ENCODE results near the gene GPC6.

The GPC6 gene

GRCh38 chr13:93721483-93721882 is 494.9 kb downstream of the GPC6 start:
- Histone ChIP-seq H3K36me3 (replicated peaks; ENCODE audit: low read depth, low read length) (no peaks in the 10 kb centered on the region), H3K9ac (ENCODE audit: low read length) (no peak overlapping the region), H3K9me3 (ENCODE audit: insufficient read depth, low read length) (no peaks in the 10 kb centered on the region), H3K4me1 (ENCODE audit: low read length) (no peaks in the 10 kb centered on the region), H3K27ac (ENCODE audit: low read length) (no peak overlapping the region), H3K79me2 (ENCODE audit: low read length) (no peaks in the 10 kb centered on the region), H3K27me3 (ENCODE audit: low read depth, low read length) (no peaks in the 10 kb centered on the region), H2AFZ (ENCODE audit: low read depth, low read length) (no peak overlapping the region), H3K4me3 (ENCODE audit: low read length) (no peak overlapping the region), H3K4me2 (ENCODE audit: low read length) (no peak overlapping the region), H4K20me1 (ENCODE audit: insufficient read depth, low read length) (no peaks in the 10 kb centered on the region)
- TF ChIP-seq EZH2phosphoT487 (IDR thresholded peaks at IDR 0.05; ENCODE audit: low read depth) (no peak), CTCF (IDR thresholded peaks at IDR 0.05; ENCODE audit: low read depth, low read length) (no peak)

DNA sequence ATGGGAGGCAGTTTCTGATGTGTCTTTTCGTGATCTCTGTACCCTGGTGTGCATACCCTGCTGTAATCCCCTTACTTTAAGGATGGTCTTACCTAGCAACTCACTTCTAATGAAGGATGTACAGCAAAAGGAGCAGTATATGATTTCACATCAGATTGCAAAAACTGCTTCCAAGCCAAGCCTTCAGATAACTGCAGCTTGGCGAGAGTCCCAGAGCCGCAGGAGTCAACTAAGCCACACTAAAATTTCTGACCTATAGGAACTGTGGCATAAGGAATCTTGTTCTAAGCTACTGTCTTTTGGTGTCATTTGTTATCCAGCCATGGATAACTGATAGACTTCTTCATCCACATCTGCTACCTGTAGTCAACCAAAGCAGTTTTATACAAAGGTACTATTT is 496.7 kb downstream of the GPC6 start:
- Histone ChIP-seq H3K9me3 (ENCODE audit: insufficient read depth, low read length) (no peaks in the 10 kb centered on the region), H3K27me3 (ENCODE audit: low read depth, low read length) (no peaks in the 10 kb centered on the region), H4K20me1 (ENCODE audit: insufficient read depth, low read length) (no peaks in the 10 kb centered on the region), H3K4me3 (ENCODE audit: low read length) (no peak overlapping the region), H2AFZ (ENCODE audit: low read depth, low read length) (no peak overlapping the region), H3K36me3 (replicated peaks; ENCODE audit: low read depth, low read length) (no peaks in the 10 kb centered on the region), H3K4me2 (ENCODE audit: low read length) (no peak overlapping the region), H3K79me2 (ENCODE audit: low read length) (no peaks in the 10 kb centered on the region), H3K4me1 (ENCODE audit: low read length) (no peaks in the 10 kb centered on the region), H3K27ac (ENCODE audit: low read length) (no peak overlapping the region), H3K9ac (ENCODE audit: low read length) (no peak overlapping the region)
- TF ChIP-seq EZH2phosphoT487 (IDR thresholded peaks at IDR 0.05; ENCODE audit: low read depth) (no peak), CTCF (IDR thresholded peaks at IDR 0.05; ENCODE audit: low read depth, low read length) (no peak)

DNA sequence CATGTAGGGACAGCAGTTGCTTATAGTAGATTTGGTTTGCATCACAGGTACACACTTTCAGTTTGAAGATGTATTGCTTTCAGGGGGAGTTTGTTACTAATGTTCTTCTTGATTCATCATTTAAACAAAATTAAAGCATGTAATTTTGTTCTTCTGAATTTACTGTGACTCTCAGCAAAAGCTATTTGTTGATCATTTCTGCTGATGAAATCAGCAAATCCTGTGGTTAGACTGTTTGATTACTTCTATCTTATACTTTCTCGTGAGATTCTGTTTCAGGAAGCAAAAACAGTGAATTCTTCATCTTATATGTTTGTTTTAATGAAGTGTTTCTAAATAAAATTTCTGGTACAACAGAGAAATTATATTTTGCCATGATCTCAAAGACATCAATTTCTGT is 497.6 kb downstream of the GPC6 start:
- Histone ChIP-seq H3K79me2 (ENCODE audit: low read length) (no peaks in the 10 kb centered on the region), H3K9ac (ENCODE audit: low read length) (no peak overlapping the region), H3K36me3 (replicated peaks; ENCODE audit: low read depth, low read length) (no peaks in the 10 kb centered on the region), H3K27ac (ENCODE audit: low read length) (no peak overlapping the region), H3K4me3 (ENCODE audit: low read length) (no peak overlapping the region), H3K4me2 (ENCODE audit: low read length) (no peak overlapping the region), H2AFZ (ENCODE audit: low read depth, low read length) (no peak overlapping the region), H3K4me1 (ENCODE audit: low read length) (no peaks in the 10 kb centered on the region), H4K20me1 (ENCODE audit: insufficient read depth, low read length) (no peaks in the 10 kb centered on the region), H3K9me3 (ENCODE audit: insufficient read depth, low read length) (no peaks in the 10 kb centered on the region), H3K27me3 (ENCODE audit: low read depth, low read length) (no peaks in the 10 kb centered on the region)
- no peak for TF ChIP-seq CTCF (IDR thresholded peaks at IDR 0.05; ENCODE audit: low read depth, low read length)
- TF ChIP-seq EZH2phosphoT487 (IDR thresholded peaks at IDR 0.05; ENCODE audit: low read depth), result no peak

DNA sequence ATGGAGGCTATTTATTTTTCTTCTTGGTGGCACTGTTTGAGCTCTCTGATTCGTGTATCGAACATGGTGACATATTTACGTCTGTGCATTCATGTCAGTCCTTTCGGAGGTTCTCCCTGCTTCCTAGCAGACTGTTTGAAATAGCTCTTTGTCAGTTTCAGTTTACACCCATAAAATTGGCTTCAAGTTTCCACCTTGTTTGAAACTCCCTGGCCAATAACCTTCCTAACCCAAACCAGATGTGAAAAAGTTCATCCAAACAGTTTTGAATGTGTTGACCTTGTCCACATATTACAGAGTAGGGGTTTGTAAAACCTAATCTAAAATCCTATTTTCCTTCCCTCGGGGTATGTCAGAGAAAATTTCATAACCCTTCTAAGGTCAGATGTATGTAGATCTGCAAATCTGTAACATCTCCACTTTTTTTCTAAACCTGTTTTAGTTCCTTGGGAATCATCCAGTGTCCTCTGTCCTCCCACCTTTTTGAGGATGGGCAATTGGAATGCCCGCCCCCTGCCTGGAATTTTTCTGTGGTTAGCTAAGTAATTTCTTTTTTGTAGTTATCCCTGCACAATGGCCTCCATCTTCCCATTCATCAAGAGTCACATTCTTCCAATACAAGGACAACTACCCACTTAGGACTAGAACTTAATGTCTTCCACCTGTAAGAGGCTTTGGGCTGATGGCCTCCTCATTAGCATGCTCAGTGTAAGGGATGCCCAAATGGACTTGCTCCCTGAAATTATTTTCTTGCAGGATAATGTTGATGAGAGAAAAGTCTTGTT is 499.8 kb downstream of the GPC6 start:
- no peaks in the 10 kb centered on the region for H3K4me1 ChIP-seq (ENCODE audit: low read length)
- TF ChIP-seq EZH2phosphoT487 (IDR thresholded peaks at IDR 0.05; ENCODE audit: low read depth), result no peak
- no peak for TF ChIP-seq CTCF (IDR thresholded peaks at IDR 0.05; ENCODE audit: low read depth, low read length)
- no peak overlapping the region for H3K4me3 ChIP-seq (ENCODE audit: low read length)

More for the DNA sequence above, 499.8 kb downstream of the GPC6 start:
- Histone ChIP-seq H3K27ac (ENCODE audit: low read length) (no peak overlapping the region), H3K27me3 (ENCODE audit: low read depth, low read length) (no peaks in the 10 kb centered on the region), H3K79me2 (ENCODE audit: low read length) (no peaks in the 10 kb centered on the region), H3K36me3 (replicated peaks; ENCODE audit: low read depth, low read length) (no peaks in the 10 kb centered on the region), H4K20me1 (ENCODE audit: insufficient read depth, low read length) (no peaks in the 10 kb centered on the region), H3K9me3 (ENCODE audit: insufficient read depth, low read length) (no peaks in the 10 kb centered on the region), H2AFZ (ENCODE audit: low read depth, low read length) (no peak overlapping the region), H3K4me2 (ENCODE audit: low read length) (no peak overlapping the region), H3K9ac (ENCODE audit: low read length) (no peak overlapping the region)
